HG02840 (cell line): Measurements from ENCODE around the gene PTPRCAP.
"Not testable (repeated sequence)": the region's sequence is repeated elsewhere in the genome, so short reads cannot be mapped to it uniquely, and the experiment has no call there.

ENCODE experiments used
- ATAC-seq: cut with Tn5 transposase; IDR thresholded peaks from one replicate; pipeline ENCODE4 v1.9.1; 2021; ENCODE audit warnings: mild to moderate bottlenecking, moderate library complexity, moderate number of reproducible peaks; ENCODE audit not compliant: unreplicated experiment, low FRiP score

Gene PTPRCAP

GRCh38 chr11:67465530-67465929 is 28.0 kb upstream of the PTPRCAP start:
- not testable (repeated sequence) for ATAC-seq

- ATAC-seq = no peak
These were observed 27.7 kb upstream of the PTPRCAP start for GRCh38 chr11:67465189-67465510.

GRCh38 chr11:67464411-67465188 is 27.1 kb upstream of the PTPRCAP start:
- ATAC-seq = peak; percentile 40

- no peak for ATAC-seq
These were observed 26.4 kb upstream of the PTPRCAP start for GRCh38 chr11:67463680-67464410.

DNA sequence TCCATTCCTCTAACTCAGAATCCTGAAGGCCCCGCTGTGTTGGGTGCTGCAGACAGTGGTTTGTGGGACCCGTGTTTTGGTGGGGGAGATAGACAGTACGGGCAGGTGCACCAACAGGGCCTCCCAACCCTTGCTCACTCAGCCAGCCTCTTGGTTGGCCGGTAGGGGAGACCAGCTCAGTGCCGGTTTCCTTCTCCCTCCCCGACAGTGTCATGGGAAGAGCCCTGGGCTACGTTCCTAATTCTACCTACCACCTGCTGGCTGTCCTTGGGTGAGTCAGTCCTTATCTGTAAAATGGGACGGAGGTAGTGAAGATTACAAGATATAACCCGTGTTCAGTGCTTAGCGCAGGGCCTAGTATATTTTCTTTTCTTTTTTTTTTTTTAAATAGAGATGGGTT is 25.7 kb upstream of the PTPRCAP start:
- no peak for ATAC-seq

GRCh38 chr11:67458266-67458665 is 20.8 kb upstream of the PTPRCAP start:
- ATAC-seq = no peak

DNA sequence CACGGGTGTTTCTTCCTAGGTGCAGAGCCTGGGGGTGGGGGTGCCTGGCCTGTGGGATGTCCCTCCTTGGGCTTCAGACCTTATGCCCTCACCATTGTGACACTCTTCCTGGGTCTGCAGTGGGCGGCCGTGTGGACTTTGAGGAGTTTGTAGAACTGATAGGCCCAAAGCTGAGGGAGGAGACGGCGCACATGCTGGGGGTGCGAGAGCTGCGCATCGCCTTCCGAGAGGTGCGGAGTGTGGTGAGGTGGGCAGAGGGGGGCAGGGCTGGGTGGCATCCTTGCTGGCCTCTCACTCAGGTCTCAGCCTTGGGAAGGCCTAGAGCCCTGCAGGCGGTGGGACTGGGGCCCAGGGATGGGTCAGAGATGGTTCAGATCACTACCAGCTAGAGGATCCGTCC is 20.0 kb upstream of the PTPRCAP start:
- no peak for ATAC-seq

DNA sequence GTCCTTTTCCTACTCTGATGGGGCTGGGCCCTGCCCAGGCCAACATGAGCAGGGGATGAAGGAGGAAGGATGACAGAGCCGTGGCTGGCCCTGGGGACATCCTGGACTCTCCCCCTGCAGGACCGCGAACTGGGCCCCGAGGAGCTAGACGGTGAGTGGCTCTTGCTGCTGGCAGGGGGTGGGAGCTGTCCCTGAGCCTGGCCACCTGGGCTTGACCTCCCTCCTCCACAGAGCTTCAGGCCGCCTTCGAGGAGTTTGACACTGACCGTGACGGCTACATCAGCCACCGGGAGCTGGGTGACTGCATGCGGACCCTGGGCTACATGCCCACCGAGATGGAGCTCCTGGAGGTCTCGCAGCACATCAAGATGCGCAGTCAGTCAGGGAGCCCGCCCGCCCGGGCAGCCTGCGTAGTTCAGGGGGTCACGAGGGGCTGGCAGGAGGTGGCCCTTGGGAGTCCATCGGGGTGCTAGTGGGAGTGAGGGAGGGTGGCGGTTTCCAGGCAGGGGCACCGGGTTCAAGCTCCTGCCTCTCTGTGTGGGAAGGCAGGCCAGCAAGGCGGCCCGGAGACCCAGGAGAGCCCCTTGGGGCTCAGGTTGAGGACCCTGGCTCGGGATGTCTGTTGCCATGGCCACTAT is 18.7 kb upstream of the PTPRCAP start:
- no peak for ATAC-seq

GRCh38 chr11:67455054-67455453 is 17.6 kb upstream of the PTPRCAP start, which contains the start of gene CABP4:
TSS of gene CABP4 (plus strand) at chr11:67455354. CDS start at chr11:67455424, 70 bp downstream.
- no peak for ATAC-seq

- no peak for ATAC-seq
These were observed 16.6 kb upstream of the PTPRCAP start for GRCh38 chr11:67453816-67454732.

DNA sequence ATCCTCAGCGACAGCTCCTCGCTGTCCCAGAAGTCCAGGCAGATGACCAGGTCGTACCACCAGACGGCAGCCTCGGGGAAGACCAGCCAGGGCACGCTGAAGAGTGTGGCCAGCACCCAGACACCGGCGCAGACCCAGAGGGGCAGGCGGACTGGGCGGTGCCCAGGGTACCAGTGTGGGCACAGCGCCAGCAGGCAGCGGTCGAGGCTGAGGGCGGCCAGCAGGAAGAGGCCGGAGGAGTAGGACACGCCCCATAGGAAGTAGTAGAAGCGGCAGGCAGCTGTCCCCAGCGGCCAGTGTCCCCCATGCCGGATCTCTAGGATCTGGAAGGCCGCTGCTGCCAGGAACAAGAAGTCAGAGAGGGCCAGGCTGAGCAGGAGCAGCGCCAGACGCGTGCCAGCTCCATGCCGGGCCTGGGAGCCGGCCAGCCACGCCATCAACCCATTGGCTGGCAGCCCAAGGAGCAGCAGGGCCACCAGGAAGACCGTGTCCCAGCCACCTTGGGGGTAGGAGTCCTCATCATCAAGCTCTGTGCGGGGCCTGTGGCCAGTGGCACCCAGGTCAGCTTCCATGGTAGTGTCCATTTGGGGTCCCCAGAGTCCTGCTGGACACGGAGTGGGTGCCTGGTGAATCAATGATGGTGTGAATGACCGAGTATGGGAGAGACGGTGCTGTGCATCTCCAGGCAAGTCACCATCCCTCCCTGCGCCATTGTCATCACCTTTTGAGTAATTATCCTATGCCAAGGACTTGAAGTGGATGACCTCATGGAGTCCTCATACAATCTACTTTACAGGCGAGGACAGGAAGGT is 14.9 kb upstream of the PTPRCAP start, which contains the start of gene GPR152:
TSS of gene GPR152 (minus strand) at position 589 of the 812 bp plus-strand sequence. CDS start at position 584, 5 bp downstream.
- no peak for ATAC-seq

GRCh38 chr11:67451658-67451976 is 14.1 kb upstream of the PTPRCAP start:
- no peak for ATAC-seq

- ATAC-seq = no peak
These were observed 13.5 kb upstream of the PTPRCAP start for GRCh38 chr11:67450796-67451657.

- no peak for ATAC-seq
These were observed 11.8 kb upstream of the PTPRCAP start for GRCh38 chr11:67449116-67449844.

DNA sequence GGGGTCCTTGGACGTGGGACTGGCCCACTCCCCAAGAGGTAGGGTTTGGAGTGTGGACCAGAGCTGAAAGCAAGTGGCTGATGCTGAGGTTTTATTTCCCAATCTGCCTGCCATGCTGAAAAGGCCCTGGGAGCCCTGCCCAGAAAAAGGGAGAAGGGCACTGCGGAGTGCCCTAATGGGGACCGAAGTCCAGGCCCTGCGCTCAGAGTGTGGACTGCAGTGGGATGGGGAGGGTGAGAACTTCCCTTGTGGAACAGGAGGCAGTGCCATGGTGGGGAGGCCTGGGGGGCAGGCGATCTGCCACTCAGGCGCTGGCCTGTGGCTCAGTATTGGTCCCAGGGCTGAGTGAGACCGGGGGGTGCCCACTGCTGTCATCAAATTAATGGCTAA is 10.7 kb upstream of the PTPRCAP start:
- ATAC-seq = no peak

- ATAC-seq = no peak
These were observed 8.0 kb upstream of the PTPRCAP start for GRCh38 chr11:67445515-67445914.

- no peak for ATAC-seq
These were observed 5.3 kb upstream of the PTPRCAP start for GRCh38 chr11:67442504-67443404.
